PC-3 (cell line): ENCODE measurements around the gene SPRR5. TPM values are rescaled to one million over a fixed set of nuclear protein-coding genes. Genes with fewer than 3 reads are reported as not detected.

Source experiments
- ATAC-seq: fragments of 200-7000 bp; cut with Tn5 transposase; 2 replicates; pipeline ENCODE4 v1.9.1; 2020; ENCODE audit warnings: mild to moderate bottlenecking, moderate library complexity
- BruUV-seq: library from RNA; stranded (reverse); fragments of 400-500 nt; replicated peaks from 2 replicates; lab custom pipeline; 2021; lab: Mats Ljungman, UMichigan
- CTCF ChIA-PET: fragments of 300-600 bp; sonication (Branson Sonifier 250); formaldehyde crosslinking; loops from one replicate; lab custom pipeline; 2022; ENCODE audit warnings: antibody characterized with exemption; lab: Charles Lee
- POLR2A ChIA-PET: fragments of 300-600 bp; sonication (Branson Sonifier 250); formaldehyde crosslinking; loops from one replicate; lab custom pipeline; 2022; ENCODE audit warnings: antibody characterized with exemption; ENCODE audit not compliant: unreplicated experiment; lab: Charles Lee
- DNase-seq: peaks from one replicate; pipeline ENCODE4 v3.0.0-alpha.2; 2015
- H2AFZ ChIP-seq: fragments of 300-600 bp; sonication (generic); 2 replicates; pipeline ENCODE4 v1.6.0; 2016; ENCODE audit warnings: antibody characterized with exemption, low read length
- H3F3A ChIP-seq: fragments of 300-600 bp; sonication (generic); one replicate; pipeline ENCODE4 v1.6.0; 2017; ENCODE audit warnings: antibody characterized with exemption, low read length, control low read depth, mild to moderate bottlenecking; ENCODE audit not compliant: unreplicated experiment
- H3K27ac ChIP-seq: fragments of 300-600 bp; sonication (generic); 2 replicates; pipeline ENCODE4 v1.5.1; 2016; ENCODE audit warnings: mild to moderate bottlenecking, low read length
- H3K27me3 ChIP-seq: fragments of 300-600 bp; sonication (generic); 2 replicates; pipeline ENCODE4 v1.6.1; 2016; ENCODE audit warnings: low read length, mixed read lengths
- H3K36me3 ChIP-seq: fragments of 300-600 bp; sonication (generic); 2 replicates; pipeline ENCODE4 v1.6.1; 2016; ENCODE audit warnings: low read depth, mixed run types, low read length, mixed read lengths
- H3K4me1 ChIP-seq: fragments of 300-600 bp; sonication (generic); 2 replicates; pipeline ENCODE4 v1.5.1; 2016; ENCODE audit warnings: low read length; ENCODE audit not compliant: insufficient read depth
- H3K4me2 ChIP-seq: fragments of 300-600 bp; sonication (generic); 2 replicates; pipeline ENCODE4 v1.6.0; 2016; ENCODE audit warnings: low read length
- H3K4me3 ChIP-seq: fragments of 300-600 bp; sonication (generic); 2 replicates; pipeline ENCODE4 v1.5.1; 2016; ENCODE audit warnings: mild to moderate bottlenecking, low read length, mixed read lengths
- H3K79me2 ChIP-seq: fragments of 300-600 bp; sonication (generic); 2 replicates; pipeline ENCODE4 v1.6.1; 2017; ENCODE audit warnings: low read length, mixed read lengths
- H3K9ac ChIP-seq: fragments of 300-600 bp; sonication (generic); 2 replicates; pipeline ENCODE4 v1.6.0; 2016; ENCODE audit warnings: mild to moderate bottlenecking, low read length
- H3K9me2 ChIP-seq: fragments of 300-600 bp; sonication (generic); replicated peaks from 2 replicates; pipeline ENCODE4 v1.6.1; 2016; ENCODE audit warnings: mixed run types, low read length, mixed read lengths
- H3K9me3 ChIP-seq: fragments of 300-600 bp; sonication (generic); 2 replicates; pipeline ENCODE4 v1.6.1; 2016; ENCODE audit warnings: low read length, mixed read lengths
- H4K20me1 ChIP-seq: fragments of 300-600 bp; sonication (generic); 2 replicates; pipeline ENCODE4 v1.6.1; 2016; ENCODE audit warnings: low read length, mixed read lengths
- CTCF ChIP-seq: fragments of 300-600 bp; sonication (generic); conservative IDR thresholded peaks from 2 replicates; pipeline ENCODE4 v1.5.1; 2017; ENCODE audit warnings: antibody characterized with exemption, low read depth, mild to moderate bottlenecking, low read length
- EZH2 ChIP-seq: fragments of 300-600 bp; sonication (generic); IDR thresholded peaks from one replicate; pipeline ENCODE4 v1.6.1; 2017; ENCODE audit warnings: antibody characterized with exemption, mild to moderate bottlenecking, low read length; ENCODE audit not compliant: unreplicated experiment
- EZH2phosphoT487 ChIP-seq: fragments of 300-600 bp; sonication (generic); IDR thresholded peaks from 2 replicates; pipeline ENCODE4 v1.6.1; 2018; ENCODE audit warnings: mild to moderate bottlenecking, antibody characterized with exemption, low read length, borderline replicate concordance
- intact Hi-C: fragments of 100-400 bp; cut with micrococcal nuclease; formaldehyde crosslinking; loops from 2 replicates; pipeline ENCODE4 v1.9.0; 2023
- total RNA-seq: library from RNA; depleted of rRNA; stranded (reverse); fragments of >200 nt; gene quantifications from 2 replicates; pipeline ENCODE4 v1.2.3, GENCODE V29; 2014; rRNA removed

Gene SPRR5
- total RNA-seq, 1 experiment from 2014 or later = not detected

GRCh38 chr1:152998476-152998875, 51.5 kb downstream of the SPRR5 start:
- H3K79me2 ChIP-seq = no peaks in the 10 kb centered on the region
- H3K9ac ChIP-seq = no peak overlapping the region
- POLR2A ChIA-PET = no interaction called here
- no peaks in the 10 kb centered on the region for H3K36me3 ChIP-seq
- H3K4me3 ChIP-seq = no peak overlapping the region
- intact Hi-C loops = no loop called here
- no peaks in the 10 kb centered on the region for H4K20me1 ChIP-seq
- H3K9me3 ChIP-seq = no peaks in the 10 kb centered on the region
- H2AFZ ChIP-seq = no peak overlapping the region
- no peak overlapping the region for H3K27ac ChIP-seq
- DNase-seq (no peak), ATAC-seq (no peak)
- CTCF ChIA-PET = no interaction called here
- no peaks in the 10 kb centered on the region for H3K4me1 ChIP-seq
- BruUV-seq = no TSS peak
- no peaks in the 10 kb centered on the region for H3K9me2 ChIP-seq
- TF ChIP-seq EZH2phosphoT487 (no peak), CTCF (no peak), EZH2 (no peak)
- H3F3A ChIP-seq = no peaks in the 10 kb centered on the region
- H3K27me3 ChIP-seq = peaks cover 36% of the 10 kb centered on the region
- no peak overlapping the region for H3K4me2 ChIP-seq

Other genes starting within 250 kb of the SPRR5 start
- gene LCE2A, start 248.9 kb upstream of the SPRR5 start, total RNA-seq = not detected in 2 replicates
- gene LCE4A, start 239.0 kb upstream of the SPRR5 start, total RNA-seq = not detected in 2 replicates
- not detected in 2 replicates for gene KPRP, start 189.2 kb upstream of the SPRR5 start, total RNA-seq
- gene LCE1F, start 172.1 kb upstream of the SPRR5 start, total RNA-seq = not detected in 2 replicates
- not detected in 2 replicates for gene LCE1E, start 160.9 kb upstream of the SPRR5 start, total RNA-seq
- gene LCE1D, start 150.5 kb upstream of the SPRR5 start, total RNA-seq = not detected in 2 replicates
- gene LCE1C, start 140.6 kb upstream of the SPRR5 start, total RNA-seq = not detected in 2 replicates
- not detected in 2 replicates for gene LCE1B, start 135.2 kb upstream of the SPRR5 start, total RNA-seq
- not detected in 2 replicates for gene LCE1A, start 119.7 kb upstream of the SPRR5 start, total RNA-seq
- gene LCE6A, start 104.3 kb upstream of the SPRR5 start, total RNA-seq = not detected in 2 replicates
- gene LCE7A, start 87.2 kb upstream of the SPRR5 start, total RNA-seq = not detected in 2 replicates
- gene SMCP, start 68.9 kb upstream of the SPRR5 start, total RNA-seq = not detected in 2 replicates
- gene IVL, start 38.7 kb upstream of the SPRR5 start, total RNA-seq = 0.55 and 1.0 TPM in 2 replicates
- not detected in 2 replicates for gene SPRR4, start 23.4 kb downstream of the SPRR5 start, total RNA-seq
- not detected in 2 replicates for gene SPRR1A, start 36.9 kb downstream of the SPRR5 start, total RNA-seq
- 0.51 TPM in 1 of 2 replicates, not detected in the other for gene SPRR3, start 54.5 kb downstream of the SPRR5 start, total RNA-seq
- gene SPRR1B, start 84.0 kb downstream of the SPRR5 start, total RNA-seq = not detected in 2 replicates
- gene SPRR2D, start 93.9 kb downstream of the SPRR5 start, total RNA-seq = not detected in 2 replicates
- not detected in 2 replicates for gene SPRR2A, start 110.3 kb downstream of the SPRR5 start, total RNA-seq
- gene SPRR2B, start 124.4 kb downstream of the SPRR5 start, total RNA-seq = not detected in 2 replicates
- gene SPRR2E, start 147.3 kb downstream of the SPRR5 start, total RNA-seq = not detected in 2 replicates
- not detected in 2 replicates for gene SPRR2F, start 166.3 kb downstream of the SPRR5 start, total RNA-seq
- not detected in 2 replicates for gene SPRR2G, start 203.7 kb downstream of the SPRR5 start, total RNA-seq